MM.1S (cell line): ENCODE data around the gene CLEC4M.

Source experiments
- EZH2 ChIP-seq: fragments of 300-600 bp; sonication (generic); optimal IDR thresholded peaks from 2 replicates; pipeline ENCODE3; 2017; ENCODE audit warnings: low read depth, mild to moderate bottlenecking, antibody characterized with exemption, low read length, mixed read lengths
- TF ChIP-seq, protein P1 (sequence below): fragments of 300-600 bp; sonication (generic); IDR thresholded peaks from 2 replicates; pipeline ENCODE4 v1.5.1; 2016; ENCODE audit warnings: antibody characterized with exemption, low read length, mixed read lengths

DNA sequence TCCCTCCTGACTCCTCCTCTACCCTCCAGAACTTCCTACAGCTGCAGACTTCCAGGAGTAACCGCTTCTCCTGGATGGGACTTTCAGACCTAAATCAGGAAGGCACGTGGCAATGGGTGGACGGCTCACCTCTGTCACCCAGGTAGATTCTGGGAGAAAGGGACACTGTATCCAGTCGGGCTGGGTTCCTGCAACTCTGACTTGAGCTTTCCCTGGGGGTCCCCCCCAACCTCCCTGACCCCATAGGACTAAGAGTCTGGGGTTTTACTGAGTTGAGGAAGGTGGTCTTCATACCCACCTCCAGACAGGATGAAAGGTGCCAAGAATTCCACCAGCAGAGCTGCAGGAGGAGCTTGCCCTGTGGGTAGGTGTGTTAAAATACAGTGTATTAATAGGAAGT lies 4.4 kb downstream of the CLEC4M start:
- no peak for TF ChIP-seq EZH2
- TF ChIP-seq, protein P1, sequence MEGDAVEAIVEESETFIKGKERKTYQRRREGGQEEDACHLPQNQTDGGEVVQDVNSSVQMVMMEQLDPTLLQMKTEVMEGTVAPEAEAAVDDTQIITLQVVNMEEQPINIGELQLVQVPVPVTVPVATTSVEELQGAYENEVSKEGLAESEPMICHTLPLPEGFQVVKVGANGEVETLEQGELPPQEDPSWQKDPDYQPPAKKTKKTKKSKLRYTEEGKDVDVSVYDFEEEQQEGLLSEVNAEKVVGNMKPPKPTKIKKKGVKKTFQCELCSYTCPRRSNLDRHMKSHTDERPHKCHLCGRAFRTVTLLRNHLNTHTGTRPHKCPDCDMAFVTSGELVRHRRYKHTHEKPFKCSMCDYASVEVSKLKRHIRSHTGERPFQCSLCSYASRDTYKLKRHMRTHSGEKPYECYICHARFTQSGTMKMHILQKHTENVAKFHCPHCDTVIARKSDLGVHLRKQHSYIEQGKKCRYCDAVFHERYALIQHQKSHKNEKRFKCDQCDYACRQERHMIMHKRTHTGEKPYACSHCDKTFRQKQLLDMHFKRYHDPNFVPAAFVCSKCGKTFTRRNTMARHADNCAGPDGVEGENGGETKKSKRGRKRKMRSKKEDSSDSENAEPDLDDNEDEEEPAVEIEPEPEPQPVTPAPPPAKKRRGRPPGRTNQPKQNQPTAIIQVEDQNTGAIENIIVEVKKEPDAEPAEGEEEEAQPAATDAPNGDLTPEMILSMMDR = no peak
